Ascending aorta (tissue), 2 donors: Measurements from ENCODE around the gene EIF4H. TPM values are rescaled to one million over a fixed set of nuclear protein-coding genes. Genes with fewer than 3 reads are reported as not detected.
A peak's percentile ranks its signal among the peaks of the same experiment; 100 is the strongest.

Experiments
- DNase-seq, 2 donors: peaks; one replicate each; pipeline ENCODE4 v3.0.0-alpha.2; 2019; ENCODE audit warnings: low spot score in 2 of 2
- H3K27ac ChIP-seq, 2 donors: fragments of 200-600 bp; sonication (generic); one replicate each; pipeline ENCODE4 v1.5.1; 2016 to 2017; ENCODE audit warnings: mild to moderate bottlenecking in 1 of 2
- H3K27me3 ChIP-seq: fragments of 200-600 bp; sonication (generic); one replicate; pipeline ENCODE4 v1.5.1; 2017
- H3K36me3 ChIP-seq, 2 donors: fragments of 200-600 bp; sonication (generic); one replicate each; pipeline ENCODE4 v1.5.1; 2016
- H3K4me1 ChIP-seq, 2 donors: fragments of 200-600 bp; sonication (generic); one replicate each; pipeline ENCODE4 v1.5.1; 2016 to 2017; ENCODE audit warnings: mild to moderate bottlenecking in 1 of 2
- H3K4me3 ChIP-seq, 2 donors: fragments of 200-600 bp; sonication (generic); one replicate each; pipeline ENCODE4 v1.5.1; 2016 to 2017; ENCODE audit warnings: mild to moderate bottlenecking in 1 of 2
- H3K9me3 ChIP-seq, 2 donors: fragments of 200-600 bp; sonication (generic); one replicate each; pipeline ENCODE4 v1.5.1; 2016
- intact Hi-C: fragments of 100-400 bp; cut with DNase I; formaldehyde crosslinking; loops from one replicate; pipeline ENCODE4 v1.15.1; 2023
- total RNA-seq: library from RNA; depleted of rRNA; stranded (reverse); fragments of >200 nt; gene quantifications from one replicate; pipeline ENCODE4 v1.1.0, GENCODE V29; 2016
- TF ChIP-seq, protein P1 (sequence below), 3 experiments: fragments of 200-600 bp in 2 of 3; fragments of 450-650 bp in 1 of 3; sonication (generic) in 2 of 3; IDR thresholded peaks; one replicate each; pipeline ENCODE4 v1.5.1; 2016 to 2019; ENCODE audit warnings: antibody characterized with exemption in 3 of 3, mild to moderate bottlenecking in 1 of 3, moderate library complexity in 1 of 3

Gene EIF4H
- total RNA-seq, 1 donor from 2014 or later: 150 TPM

DNA sequence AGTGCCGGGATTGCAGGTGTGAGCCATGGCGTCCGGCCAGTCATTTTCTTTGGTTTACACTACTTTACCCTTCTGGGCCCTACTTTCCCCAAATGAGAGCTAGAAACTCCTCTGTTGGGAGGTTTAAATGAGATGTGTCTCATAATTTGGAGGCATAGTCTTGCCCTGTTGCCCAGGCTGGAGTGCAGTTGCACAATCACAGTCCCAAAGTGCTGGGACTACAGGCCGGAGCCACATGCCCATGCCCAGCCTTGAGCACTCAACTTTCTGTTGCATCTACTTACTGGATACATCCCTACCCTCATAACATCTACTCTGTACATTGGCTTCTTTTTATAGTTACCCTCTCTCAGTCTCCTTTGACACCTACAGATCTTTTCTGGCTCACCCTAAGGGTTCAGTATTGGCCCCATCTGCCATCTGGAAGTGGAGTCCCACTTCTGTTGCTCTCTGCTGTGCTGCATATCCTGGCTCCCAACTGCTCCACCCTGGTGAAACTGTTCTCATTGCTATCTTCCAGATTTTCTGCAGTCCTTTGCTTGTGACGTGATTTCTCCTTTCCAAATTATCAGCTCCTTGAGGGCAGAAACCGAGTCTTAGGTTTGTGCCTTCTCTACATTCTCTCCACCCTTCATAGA lies 8.4 kb downstream of the EIF4H start:
- Histone ChIP-seq H3K27me3 (no peaks in the 10 kb centered on the region), H3K36me3 (peaks cover 8 to 18% of the 10 kb centered on the region in 2 donors), H3K4me3 (no peak overlapping the region), H3K4me1 (peaks cover 0 to 70% of the 10 kb centered on the region in 2 donors), H3K27ac (peak overlapping the region in 1 of 2 donors; percentile 23), H3K9me3 (no peaks in the 10 kb centered on the region)
- intact Hi-C loops: no loop called here
- TF ChIP-seq, protein P1, sequence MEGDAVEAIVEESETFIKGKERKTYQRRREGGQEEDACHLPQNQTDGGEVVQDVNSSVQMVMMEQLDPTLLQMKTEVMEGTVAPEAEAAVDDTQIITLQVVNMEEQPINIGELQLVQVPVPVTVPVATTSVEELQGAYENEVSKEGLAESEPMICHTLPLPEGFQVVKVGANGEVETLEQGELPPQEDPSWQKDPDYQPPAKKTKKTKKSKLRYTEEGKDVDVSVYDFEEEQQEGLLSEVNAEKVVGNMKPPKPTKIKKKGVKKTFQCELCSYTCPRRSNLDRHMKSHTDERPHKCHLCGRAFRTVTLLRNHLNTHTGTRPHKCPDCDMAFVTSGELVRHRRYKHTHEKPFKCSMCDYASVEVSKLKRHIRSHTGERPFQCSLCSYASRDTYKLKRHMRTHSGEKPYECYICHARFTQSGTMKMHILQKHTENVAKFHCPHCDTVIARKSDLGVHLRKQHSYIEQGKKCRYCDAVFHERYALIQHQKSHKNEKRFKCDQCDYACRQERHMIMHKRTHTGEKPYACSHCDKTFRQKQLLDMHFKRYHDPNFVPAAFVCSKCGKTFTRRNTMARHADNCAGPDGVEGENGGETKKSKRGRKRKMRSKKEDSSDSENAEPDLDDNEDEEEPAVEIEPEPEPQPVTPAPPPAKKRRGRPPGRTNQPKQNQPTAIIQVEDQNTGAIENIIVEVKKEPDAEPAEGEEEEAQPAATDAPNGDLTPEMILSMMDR (IDR thresholded peaks at IDR 0.05): no peak
- DNase-seq: no peak

DNA sequence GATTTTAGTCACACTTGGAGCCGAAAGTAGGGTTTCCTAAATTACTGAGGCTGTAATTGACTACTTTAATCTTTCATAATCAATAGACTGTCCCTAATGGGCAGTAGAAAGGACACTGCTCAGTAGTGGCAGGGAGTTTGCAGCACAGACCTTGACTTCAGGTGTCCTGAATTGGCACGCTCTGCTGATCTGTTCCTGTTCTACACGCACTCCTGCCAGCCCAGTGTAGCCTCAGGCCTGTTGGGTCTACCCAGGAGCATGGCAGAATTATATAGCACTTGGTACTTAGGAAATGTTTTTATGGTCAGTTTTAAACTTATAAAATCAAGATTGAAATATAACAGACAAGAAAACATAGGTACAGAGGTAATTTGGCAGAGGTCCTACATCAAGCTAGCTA lies 9.0 kb downstream of the EIF4H start:
- Histone ChIP-seq H3K27ac (peak overlapping the region in 1 of 2 donors; percentile 23), H3K36me3 (peaks cover 14 to 18% of the 10 kb centered on the region in 2 donors), H3K9me3 (no peaks in the 10 kb centered on the region), H3K4me3 (no peak overlapping the region), H3K27me3 (no peaks in the 10 kb centered on the region), H3K4me1 (peaks cover 0 to 64% of the 10 kb centered on the region in 2 donors)
- TF ChIP-seq, protein P1 (IDR thresholded peaks at IDR 0.05): no peak
- intact Hi-C loops: no loop called here
- DNase-seq: no peak

DNA sequence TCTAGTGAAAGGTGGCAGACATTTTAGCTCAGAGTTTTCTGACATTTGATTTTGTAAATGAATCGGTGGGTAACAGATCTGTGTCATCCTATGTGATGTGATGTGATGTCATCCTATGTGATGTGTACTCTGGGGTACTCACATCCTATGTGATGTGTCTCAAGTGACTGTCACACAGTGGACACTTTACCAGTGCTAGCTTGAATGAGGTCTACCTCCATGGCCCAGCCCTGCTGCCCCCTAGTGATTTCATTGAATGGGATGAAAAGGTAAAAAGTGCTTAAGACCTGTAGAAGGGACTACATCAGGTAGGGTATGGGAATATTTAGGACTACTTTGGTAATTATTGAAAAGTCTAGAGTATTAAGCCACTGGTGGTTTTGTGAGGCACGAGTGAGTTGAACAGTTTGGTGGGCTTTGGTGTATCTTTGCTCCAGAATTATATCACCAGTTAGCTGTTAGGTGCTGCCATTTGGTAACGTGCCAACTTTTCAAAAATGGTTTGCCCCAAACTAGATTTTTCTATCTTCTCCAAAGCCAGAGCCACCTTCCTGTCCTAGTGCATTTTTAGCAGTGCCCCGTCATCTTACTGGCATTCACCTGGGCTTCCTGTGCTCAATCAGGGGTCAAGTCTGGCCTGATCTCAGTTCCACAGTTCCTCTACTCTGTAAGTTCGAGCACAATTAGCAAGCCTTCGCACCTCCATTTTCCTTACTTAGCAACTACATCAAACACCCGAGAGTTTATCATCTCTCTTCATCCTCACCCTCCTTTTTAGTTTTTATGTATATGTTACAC lies 9.7 kb downstream of the EIF4H start:
- TF ChIP-seq, protein P1 (IDR thresholded peaks at IDR 0.05): peak in 1 of 3 experiments; percentile 20
- H3K27ac ChIP-seq: peak overlapping the region; percentile 10 to 23
- H3K4me1 ChIP-seq: peaks cover 0 to 61% of the 10 kb centered on the region in 2 donors
- H3K4me3 ChIP-seq: no peak overlapping the region
- H3K27me3 ChIP-seq: no peaks in the 10 kb centered on the region
- intact Hi-C loops: no loop called here
- no peaks in the 10 kb centered on the region for H3K9me3 ChIP-seq
- DNase-seq: no peak
- peaks cover 20 to 21% of the 10 kb centered on the region in 2 donors for H3K36me3 ChIP-seq

DNA sequence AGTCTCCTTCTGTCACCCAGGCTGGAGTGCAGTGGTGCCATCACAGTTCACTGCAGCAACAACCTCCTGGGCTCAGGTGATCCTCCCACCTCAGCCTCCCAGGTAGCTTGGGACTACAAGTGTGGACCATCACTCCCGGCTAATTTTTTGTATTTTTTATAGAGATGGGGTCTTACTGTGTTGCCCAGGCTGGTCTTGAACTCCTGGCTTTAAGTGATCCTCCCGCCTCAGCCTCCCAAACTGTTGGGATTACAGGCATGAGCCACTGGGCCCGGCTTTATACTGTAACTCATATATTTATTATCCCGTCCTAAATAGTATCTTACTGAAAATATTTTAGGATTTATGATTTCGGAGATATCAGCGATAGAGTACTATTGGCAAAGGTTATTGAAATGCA lies 10.9 kb downstream of the EIF4H start:
- DNase-seq: no peak

DNA sequence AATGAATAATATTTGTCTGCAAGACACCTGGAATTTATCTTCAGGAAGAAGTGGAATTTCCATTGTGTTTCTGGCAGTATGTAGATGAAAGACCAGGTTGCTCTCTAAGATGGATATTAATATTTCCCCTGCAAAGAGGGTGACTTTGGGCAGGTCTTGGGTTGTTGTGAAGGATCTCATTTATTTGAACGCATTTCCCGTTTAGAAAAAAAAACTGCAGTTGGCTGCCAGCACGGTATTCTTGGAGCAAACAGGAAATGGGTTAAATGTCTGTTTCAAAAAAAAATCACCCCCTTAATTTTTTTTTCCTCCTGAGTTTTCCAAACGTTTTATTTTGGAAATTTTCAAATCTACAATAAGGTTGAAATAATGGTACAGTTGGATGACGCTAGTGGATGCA lies 11.5 kb downstream of the EIF4H start:
- TF ChIP-seq, protein P1 (IDR thresholded peaks at IDR 0.05): no peak
- H3K27ac ChIP-seq: peak overlapping the region in 1 of 2 donors; percentile 14
- no peaks in the 10 kb centered on the region for H3K9me3 ChIP-seq
- H3K4me3 ChIP-seq: peak overlapping the region in 1 of 2 donors; percentile 8
- intact Hi-C loops: no loop called here
- H3K27me3 ChIP-seq: no peaks in the 10 kb centered on the region
- H3K36me3 ChIP-seq: peaks cover 35 to 38% of the 10 kb centered on the region in 2 donors
- no peak for DNase-seq
- H3K4me1 ChIP-seq: peaks cover 0 to 57% of the 10 kb centered on the region in 2 donors

More for the DNA sequence above, 10.9 kb downstream of the EIF4H start:
- Histone ChIP-seq H3K27ac (peak overlapping the region; percentile 1 to 14), H3K27me3 (no peaks in the 10 kb centered on the region), H3K4me1 (peaks cover 0 to 57% of the 10 kb centered on the region in 2 donors), H3K9me3 (no peaks in the 10 kb centered on the region), H3K4me3 (no peak overlapping the region), H3K36me3 (peaks cover 31 to 32% of the 10 kb centered on the region in 2 donors)
- TF ChIP-seq, protein P1 (IDR thresholded peaks at IDR 0.05): no peak
- intact Hi-C loops: no loop called here
